ENCODE data around the gene PSMD13. TPM values are rescaled to one million over a fixed set of nuclear protein-coding genes. Genes with fewer than 3 reads are reported as not detected.

Gene PSMD13
- total and polyA plus RNA-seq, 2 of the 13 experiments (the other 11 are each of a cell fraction or from before 2014, with no cell fraction given): 83.0 to 117 TPM

- no peak for TF ChIP-seq FUBP1 (CRISPR knock-in tag; IDR thresholded peaks at IDR 0.05; ENCODE audit: borderline replicate concordance)
- TF ChIP-seq CREB3 (CRISPR knock-in tag; IDR thresholded peaks at IDR 0.05): no peak
- TF ChIP-seq NR0B2 (CRISPR knock-in tag; IDR thresholded peaks at IDR 0.05): no peak
- TF ChIP-seq GABPA (IDR thresholded peaks at IDR 0.05; ENCODE audit: low read depth, low read length): peak; percentile 51
- TF ChIP-seq GABPA (CRISPR knock-in tag; IDR thresholded peaks at IDR 0.05; ENCODE audit: low read depth): no peak
- no peak for TF ChIP-seq SMAD1 (CRISPR knock-in tag; IDR thresholded peaks at IDR 0.05; ENCODE audit: borderline replicate concordance, low read depth)
- 0 out of 2 replicates have a peak, but pooled peaks have one; percentile 29 for TF ChIP-seq RXRA (CRISPR knock-in tag; IDR thresholded peaks at IDR 0.05)
- TF ChIP-seq RBAK (CRISPR knock-in tag; IDR thresholded peaks at IDR 0.05): peak; percentile 38; the same call in 1 of the 2 replicates
- TF ChIP-seq AGO2 (optimal IDR thresholded peaks at IDR 0.05; ENCODE audit: low read depth, low read length): peak; percentile 51
- peak; percentile 32 for TF ChIP-seq HNRNPK (IDR thresholded peaks at IDR 0.05; ENCODE audit: low read depth, low read length, poor library complexity, severe bottlenecking)
- no peak; the same call in 1 of the 2 replicates for TF ChIP-seq SALL2 (CRISPR knock-in tag; IDR thresholded peaks at IDR 0.05)
- no peak for TF ChIP-seq ZNF552 (CRISPR knock-in tag; IDR thresholded peaks at IDR 0.05; ENCODE audit: borderline replicate concordance)
- TF ChIP-seq, protein P1, sequence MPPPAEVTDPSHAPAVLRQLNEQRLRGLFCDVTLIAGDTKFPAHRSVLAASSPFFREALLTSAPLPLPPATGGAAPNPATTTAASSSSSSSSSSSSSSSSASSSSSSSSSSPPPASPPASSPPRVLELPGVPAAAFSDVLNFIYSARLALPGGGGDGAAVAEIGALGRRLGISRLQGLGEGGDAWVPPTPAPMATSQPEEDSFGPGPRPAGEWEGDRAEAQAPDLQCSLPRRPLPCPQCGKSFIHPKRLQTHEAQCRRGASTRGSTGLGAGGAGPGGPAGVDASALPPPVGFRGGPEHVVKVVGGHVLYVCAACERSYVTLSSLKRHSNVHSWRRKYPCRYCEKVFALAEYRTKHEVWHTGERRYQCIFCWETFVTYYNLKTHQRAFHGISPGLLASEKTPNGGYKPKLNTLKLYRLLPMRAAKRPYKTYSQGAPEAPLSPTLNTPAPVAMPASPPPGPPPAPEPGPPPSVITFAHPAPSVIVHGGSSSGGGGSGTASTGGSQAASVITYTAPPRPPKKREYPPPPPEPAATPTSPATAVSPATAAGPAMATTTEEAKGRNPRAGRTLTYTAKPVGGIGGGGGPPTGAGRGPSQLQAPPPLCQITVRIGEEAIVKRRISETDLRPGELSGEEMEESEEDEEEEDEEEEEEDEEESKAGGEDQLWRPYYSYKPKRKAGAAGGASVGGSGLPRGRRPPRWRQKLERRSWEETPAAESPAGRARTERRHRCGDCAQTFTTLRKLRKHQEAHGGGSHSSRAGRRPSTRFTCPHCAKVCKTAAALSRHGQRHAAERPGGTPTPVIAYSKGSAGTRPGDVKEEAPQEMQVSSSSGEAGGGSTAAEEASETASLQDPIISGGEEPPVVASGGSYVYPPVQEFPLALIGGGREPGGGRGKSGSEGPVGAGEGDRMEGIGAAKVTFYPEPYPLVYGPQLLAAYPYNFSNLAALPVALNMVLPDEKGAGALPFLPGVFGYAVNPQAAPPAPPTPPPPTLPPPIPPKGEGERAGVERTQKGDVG (CRISPR knock-in tag; IDR thresholded peaks at IDR 0.05; ENCODE audit: borderline replicate concordance): no peak
- peak; percentile 63 for TF ChIP-seq POLR2G (IDR thresholded peaks at IDR 0.05; ENCODE audit: low read depth, low read length)
- TF ChIP-seq KLF12 (CRISPR knock-in tag; IDR thresholded peaks at IDR 0.05; ENCODE audit: borderline replicate concordance): 0 out of 2 replicates have a peak, but pooled peaks have one; percentile 45
- peak; percentile 27 for TF ChIP-seq RBM39 (IDR thresholded peaks at IDR 0.05; ENCODE audit: low read depth, low read length, poor library complexity, severe bottlenecking)
- no peak for TF ChIP-seq SIN3B (IDR thresholded peaks at IDR 0.05; ENCODE audit: low read length)
- no peak for TF ChIP-seq DNMT3B (CRISPR knock-in tag; conservative IDR thresholded peaks at IDR 0.05)
- 0 out of 2 replicates have a peak, but pooled peaks have one; percentile 63 for TF ChIP-seq ZNF431 (CRISPR knock-in tag; IDR thresholded peaks at IDR 0.05; ENCODE audit: borderline replicate concordance, low read depth)
- TF ChIP-seq, protein P2, sequence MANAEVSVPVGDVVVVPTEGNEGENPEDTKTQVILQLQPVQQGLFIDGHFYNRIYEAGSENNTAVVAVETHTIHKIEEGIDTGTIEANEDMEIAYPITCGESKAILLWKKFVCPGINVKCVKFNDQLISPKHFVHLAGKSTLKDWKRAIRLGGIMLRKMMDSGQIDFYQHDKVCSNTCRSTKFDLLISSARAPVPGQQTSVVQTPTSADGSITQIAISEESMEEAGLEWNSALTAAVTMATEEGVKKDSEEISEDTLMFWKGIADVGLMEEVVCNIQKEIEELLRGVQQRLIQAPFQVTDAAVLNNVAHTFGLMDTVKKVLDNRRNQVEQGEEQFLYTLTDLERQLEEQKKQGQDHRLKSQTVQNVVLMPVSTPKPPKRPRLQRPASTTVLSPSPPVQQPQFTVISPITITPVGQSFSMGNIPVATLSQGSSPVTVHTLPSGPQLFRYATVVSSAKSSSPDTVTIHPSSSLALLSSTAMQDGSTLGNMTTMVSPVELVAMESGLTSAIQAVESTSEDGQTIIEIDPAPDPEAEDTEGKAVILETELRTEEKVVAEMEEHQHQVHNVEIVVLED (CRISPR knock-in tag; IDR thresholded peaks at IDR 0.05; ENCODE audit: borderline replicate concordance): no peak
Observed at GRCh38 chr11:235997-236773, 591 bp upstream of the PSMD13 start, which contains the start of gene SIRT3 (continued).

Data from HepG2 (cell line).